Activated CD4-positive, CD25-positive, alpha-beta regulatory T cell treated with anti-CD3 and anti-CD28 coated beads, Interleukin-2, amount 50 U/mL, for 16 hours (primary cell): ENCODE measurements around the gene PDZD11.
A peak's percentile ranks its signal among the peaks of the same experiment; 100 is the strongest.
"Not testable (repeated sequence)": the region's sequence is repeated elsewhere in the genome, so short reads cannot be mapped to it uniquely, and the experiment has no call there.

Source experiments
- DNase-seq: peaks from one replicate; pipeline ENCODE4 v3.0.0-alpha.2; 2020; ENCODE audit warnings: low read depth, low spot score

Gene PDZD11, protein sequence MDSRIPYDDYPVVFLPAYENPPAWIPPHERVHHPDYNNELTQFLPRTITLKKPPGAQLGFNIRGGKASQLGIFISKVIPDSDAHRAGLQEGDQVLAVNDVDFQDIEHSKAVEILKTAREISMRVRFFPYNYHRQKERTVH

DNA sequence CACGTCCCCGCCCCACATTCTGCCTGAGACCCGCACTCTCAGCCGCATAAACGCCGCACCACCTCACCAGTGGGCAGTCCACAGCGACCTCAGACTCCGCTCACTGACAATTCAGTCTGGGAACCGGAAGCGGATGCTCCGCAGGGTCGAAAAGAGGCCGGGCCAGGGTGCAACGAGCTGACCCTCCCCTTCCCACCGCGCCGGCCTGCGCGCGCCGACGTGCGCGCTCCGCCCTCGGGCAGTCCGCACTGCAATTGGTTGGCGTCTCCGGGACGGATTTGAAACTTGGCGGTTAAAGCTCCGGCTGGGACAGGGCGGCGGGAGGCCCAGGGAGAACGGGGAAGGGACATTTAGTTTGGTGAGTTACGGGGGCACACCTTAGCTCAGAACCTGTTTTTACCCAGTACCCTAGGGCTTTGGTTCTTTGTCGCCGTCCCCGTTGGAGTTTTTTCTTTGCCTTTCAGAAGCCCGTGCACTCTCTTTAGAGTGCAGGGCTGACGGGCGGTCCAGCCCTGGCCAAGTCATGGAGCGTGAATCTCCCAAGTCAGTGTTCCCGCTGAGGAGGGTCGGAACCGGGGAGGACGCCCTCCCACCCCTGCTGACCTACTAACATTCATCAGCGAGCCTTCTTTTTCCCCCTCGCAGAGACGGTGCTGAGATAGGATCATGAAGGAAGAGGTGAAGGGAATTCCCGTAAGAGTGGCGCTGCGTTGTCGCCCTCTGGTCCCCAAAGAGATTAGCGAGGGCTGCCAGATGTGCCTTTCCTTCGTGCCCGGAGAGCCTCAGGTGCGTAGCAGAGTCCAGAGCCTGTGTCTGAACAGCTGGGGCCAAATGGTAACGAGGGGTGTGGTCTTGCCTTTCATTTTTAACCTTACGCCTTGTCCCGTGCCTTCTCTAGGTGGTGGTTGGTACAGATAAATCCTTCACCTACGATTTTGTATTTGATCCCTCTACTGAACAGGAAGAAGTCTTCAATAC lies at the start of gene PDZD11, which contains the start of gene KIF4A:
TSS of gene PDZD11 (minus strand) at position 135 of the 978 bp plus-strand sequence. CDS start 586 bp downstream, outside the sequence.
TSS of gene KIF4A (plus strand) at position 312 of the 978 bp plus-strand sequence. CDS start at position 667, 355 bp downstream.
- DNase-seq, result peak; percentile 56

DNA sequence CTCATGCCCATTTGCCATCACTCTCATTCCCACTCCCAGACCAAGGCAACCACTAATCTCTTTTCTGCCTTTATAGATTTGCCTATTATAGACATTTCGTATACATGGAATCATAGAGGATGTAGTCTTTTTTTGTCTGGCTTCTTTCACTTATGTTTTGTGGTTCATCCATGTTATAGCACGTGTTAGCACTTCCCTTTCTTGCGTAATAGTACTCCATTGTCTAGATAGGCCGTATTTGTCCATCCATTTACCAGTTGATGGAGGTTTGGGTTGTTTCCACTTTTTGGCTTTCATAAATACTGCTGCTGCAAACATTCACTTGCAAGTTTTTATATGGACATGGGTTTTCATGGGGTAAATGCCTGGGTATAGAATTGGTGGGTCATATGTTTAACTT lies 48.6 kb upstream of the PDZD11 start:
- no peak for DNase-seq

DNA sequence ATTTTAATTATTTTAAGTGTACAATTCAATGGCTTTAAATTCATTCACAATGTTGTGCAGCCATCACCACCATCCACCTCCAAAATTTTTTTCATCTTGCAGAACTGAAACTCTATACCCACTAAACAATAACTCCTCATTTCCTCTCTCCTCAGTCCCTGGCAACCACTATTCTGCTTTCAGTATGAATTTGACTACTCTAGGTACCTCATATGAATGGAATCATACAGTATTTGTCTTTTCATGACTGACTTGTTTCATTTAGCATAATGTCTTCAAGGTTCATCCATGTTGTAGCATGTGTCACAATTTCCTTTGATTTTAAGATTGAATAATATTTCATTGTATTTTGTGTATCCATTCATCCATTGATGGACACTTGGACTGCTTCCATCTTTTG lies 47.0 kb upstream of the PDZD11 start:
- DNase-seq, result no peak

DNA sequence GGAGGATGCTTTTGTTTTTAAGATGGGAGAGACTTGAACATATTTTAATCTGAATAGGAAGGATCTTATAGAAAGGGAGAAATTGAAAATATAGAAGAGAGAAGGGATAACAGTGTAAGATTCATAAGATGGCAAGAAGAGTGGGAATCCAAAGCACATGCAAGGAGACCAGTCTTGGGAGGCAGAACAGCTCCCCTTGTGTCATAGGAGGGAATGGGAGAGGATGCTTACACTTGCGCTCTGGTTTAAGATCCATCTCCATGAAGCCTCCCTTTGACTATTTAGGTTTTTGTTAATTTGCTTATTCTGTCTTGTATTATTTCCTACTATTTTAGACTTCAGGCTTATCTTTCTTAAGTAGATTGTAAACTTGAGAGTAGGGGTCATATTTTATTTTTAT lies 42.9 kb upstream of the PDZD11 start:
- DNase-seq, result no peak

DNA sequence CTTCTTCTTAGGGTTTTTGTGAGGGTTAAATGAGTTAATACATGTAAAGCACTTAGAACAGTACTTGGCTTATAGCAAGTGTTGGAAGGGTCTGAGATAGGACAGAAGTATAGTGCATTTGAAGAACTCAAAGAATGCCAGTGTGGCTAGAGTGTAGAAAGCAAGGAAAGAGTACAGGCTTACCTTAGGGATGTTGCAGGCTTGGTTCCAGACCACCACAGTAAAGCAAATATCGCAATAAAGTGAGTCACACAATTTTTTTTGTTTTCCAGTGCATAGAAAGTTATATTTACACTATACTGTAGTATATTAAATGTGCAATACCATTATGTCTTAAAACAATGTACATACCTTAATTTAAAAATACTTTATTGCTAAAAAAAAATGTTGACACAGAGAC lies 41.4 kb upstream of the PDZD11 start:
- no peak for DNase-seq

DNA sequence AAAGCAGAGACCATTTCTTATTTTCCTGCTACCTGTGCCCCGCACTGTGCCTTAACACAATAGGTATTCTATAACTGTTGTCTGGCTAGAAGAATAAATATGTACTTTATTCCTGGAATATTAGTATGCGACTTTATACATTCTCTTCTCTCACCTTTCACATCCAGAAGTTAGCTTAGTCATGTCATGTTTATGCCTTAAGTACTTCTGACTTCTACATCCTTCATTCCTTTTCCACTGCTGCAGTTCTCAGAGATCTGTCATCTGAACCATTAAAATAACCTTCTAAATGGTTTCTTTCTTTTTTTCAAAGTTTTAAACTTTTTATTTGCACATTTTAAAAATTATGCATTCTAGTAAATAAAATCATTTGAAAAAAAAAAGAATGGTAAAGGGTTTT lies 34.6 kb upstream of the PDZD11 start:
- DNase-seq, result no peak

DNA sequence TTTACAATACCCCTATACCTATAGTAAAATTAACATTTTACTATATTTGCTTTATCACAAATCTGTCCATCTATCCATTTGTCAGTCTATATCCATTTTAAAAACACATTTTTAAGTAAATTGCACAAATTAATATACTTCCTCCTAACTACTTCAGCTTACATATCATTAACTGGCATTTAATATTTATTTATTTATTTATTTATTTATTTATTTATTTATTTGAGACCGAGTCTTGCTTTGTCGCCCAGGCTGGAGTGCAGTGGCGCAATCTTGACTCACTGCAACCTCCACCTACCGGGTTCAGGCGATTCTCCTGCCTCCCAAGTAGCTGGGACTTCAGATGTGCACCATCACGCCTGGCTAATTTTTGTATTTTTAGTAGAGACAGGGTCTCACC lies 33.9 kb upstream of the PDZD11 start:
- DNase-seq, result not testable (repeated sequence)

DNA sequence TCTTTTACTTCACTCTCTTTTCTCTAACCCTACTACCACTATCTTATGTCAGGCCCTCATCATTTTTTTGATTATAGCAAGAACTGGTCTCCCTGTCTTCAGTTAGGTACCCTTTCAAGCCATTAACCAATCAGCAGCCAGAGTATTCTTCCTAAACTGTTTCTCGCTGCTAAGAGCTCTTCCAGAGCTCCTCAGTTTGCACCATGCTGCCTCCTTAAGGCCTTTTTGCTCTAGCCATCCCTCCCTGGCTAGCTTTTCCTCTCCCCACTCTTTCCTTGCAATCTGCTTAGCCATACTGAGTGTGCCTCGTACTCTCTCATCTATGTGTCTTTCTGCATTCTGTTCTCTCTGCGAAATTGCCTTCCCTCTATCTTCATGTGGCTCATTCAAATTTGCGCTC lies 33.1 kb upstream of the PDZD11 start:
- no peak for DNase-seq

DNA sequence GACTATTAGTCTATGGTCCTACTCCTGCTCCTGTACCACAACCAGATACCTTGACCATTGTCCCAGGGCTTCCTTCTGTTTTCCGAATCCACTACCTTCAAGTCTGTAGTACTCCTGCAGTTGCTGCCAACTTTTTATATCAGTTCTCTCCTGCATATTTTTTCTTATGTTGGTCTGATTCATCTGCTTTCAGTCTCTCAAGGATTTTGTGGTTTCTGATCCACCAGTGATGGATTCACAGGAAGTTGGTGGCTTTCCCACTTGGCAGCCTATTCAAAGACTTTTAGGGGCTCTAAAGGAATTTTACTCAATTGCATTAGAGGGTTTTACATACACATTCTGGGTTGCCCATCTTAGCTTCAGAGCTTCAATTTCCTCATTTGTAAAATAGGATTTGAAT lies 23.8 kb upstream of the PDZD11 start:
- DNase-seq, result no peak

DNA sequence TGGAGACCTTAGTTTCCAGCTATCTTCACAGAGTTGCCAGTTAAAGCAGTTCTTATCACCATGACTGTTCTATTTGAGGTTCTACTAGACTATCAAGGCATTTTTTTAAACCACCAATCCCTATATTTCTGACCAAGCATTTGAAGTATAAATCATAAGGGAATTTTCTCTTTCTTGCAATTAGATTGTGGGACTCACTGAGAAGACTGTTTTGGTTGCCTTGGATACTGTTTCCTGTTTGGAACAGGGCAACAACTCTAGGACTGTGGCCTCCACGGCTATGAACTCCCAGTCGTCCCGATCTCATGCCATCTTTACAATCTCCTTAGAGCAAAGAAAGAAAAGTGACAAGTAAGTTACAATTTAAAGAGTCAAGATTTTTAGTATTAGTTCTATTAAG lies 12.0 kb upstream of the PDZD11 start:
- no peak for DNase-seq

DNA sequence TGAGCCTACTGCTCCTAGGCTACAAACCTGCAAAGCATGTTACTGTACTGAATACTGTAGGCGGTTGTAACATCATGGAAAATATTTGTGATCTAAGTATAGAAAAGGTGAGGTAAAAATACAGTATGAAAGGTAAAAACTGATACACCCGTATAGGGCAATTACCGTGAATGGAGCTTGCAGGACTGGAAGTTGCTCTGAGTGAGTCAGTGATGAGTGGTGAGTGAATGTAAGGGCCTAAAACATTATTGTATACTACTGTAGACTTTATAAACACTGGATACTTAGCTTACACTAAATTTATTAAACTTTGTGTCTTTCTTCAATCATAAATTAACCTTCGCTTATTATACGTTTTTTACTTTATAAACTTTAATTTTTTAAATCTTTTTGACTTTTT lies 3.9 kb upstream of the PDZD11 start:
- DNase-seq, result no peak

DNA sequence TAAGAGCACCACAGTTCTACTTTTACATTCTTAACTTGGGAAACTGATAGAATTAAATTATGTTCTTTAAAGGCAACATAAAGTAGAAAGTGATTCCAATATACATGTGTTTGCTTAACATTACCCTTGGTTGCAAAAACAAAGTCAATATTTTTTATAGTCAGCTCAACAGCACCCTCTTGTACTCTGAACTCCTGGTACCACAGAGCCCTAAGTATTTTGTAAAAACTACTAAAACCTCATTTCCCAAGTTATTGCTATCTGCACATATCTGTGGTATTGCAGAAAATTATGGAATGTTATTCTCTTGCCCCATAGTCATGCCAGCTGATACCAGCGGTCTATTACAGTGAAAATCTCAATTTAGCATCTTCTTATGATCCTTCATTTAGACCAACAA lies 3.1 kb upstream of the PDZD11 start:
- DNase-seq, result no peak

DNA sequence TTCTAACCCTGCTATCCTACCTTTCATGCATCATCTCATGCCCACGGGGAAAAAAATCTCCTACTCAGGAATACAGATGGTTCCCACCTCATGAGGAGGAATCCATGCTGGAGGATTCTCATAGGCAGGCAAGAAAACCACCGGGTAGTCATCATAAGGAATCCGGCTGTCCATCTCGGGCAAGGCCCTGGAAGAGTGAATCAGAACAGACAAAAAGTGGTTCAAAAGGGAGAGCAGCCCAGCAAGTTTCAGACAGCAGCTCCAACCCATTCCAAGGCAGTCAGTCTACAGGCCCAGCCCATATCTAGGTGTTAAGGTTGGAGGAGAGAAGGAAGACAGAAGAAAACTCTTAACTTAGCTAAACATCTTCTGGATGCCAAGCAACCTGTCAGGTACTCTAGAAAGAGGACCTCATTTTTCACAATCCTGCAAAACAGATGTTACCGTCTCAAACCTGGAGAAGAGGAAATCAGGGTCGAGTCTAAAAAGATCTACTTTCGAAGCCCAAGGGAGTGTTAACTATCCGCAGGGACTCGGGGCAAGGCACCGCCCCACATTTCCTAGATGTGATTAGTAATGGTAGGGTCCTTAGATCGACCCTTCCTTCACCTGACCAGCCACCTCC lies 447 bp downstream of the PDZD11 start:
- no peak for DNase-seq

DNA sequence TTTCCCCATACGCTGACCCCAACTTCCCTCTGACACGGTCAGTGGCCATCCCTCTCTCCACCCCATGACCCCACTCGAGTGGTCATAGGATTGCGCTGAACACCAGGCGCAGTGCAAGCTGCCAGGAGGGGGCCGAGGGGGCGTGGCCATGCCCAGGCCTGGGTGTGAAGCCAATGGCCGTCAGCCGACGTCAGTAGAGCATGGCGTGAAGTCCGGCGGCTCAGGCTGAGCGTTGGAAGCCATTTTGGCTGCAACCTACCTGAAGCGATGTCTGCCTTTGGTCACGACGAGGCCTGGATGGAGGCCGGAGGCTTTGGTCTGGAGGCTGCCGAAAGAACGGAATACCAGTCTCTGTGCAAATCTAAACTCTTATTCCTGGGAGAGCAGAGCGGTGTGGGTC lies 7.8 kb downstream of the PDZD11 start, which contains the start of gene RAB41:
TSS of gene RAB41 (plus strand) at position 222 of the 400 bp plus-strand sequence. CDS start at position 268, 46 bp downstream.
- DNase-seq, result no peak

DNA sequence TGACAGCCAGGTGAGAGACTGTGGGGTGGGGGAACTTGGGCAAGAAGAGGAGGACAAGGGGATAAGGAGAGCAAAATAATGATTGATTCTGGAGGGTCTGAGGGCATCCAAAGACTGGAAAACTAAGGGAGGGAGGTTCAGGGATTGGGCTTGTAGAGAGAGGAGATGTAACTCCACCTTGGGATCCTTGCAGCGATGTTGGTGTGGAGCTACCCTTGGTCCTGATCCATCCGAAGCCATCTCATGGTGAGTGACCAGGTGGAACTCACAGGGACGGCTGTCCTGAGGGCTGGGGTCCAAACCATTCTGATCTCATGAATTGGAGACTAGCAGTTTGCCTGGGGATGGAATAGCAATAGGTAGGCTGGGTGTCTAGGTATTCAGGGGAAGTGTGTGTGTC lies 9.2 kb downstream of the PDZD11 start:
- no peak for DNase-seq

DNA sequence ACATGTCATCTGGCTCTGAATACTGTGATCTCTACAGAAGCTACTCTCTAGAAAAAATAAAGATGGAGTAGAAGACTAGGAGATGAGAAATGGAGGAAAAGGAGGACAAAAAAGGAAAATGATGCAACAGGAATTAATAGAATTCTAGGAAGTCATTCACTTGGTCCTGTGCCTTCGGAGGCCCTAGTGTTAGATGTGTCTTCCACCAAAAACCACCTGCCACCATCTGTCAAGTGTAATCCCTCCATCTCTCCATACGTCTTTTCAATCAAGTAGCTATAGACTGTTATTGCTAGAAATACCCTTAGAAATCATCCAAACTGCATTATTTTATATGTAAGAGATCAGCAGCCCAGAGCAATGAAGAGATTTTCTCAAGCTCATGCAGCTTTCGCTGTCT lies 10.6 kb downstream of the PDZD11 start:
- no peak for DNase-seq

DNA sequence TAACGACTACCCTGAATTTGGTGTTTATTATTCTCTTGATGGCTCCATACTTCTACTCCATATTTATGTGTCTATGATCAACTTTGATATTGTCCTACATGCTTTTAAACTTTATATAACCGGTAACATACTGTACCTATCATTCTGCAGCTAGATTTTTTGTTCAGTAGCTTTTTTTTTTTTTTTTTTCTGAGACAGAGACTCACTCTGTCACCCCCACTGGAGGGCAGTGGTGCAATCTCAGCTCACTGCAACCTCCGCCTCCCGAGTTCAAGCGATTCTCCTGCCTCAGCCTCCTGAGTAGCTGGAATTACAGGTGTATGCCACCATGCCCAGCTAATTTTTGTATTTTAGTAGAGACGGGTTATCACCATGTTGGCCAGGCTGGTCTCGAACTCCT lies 15.7 kb downstream of the PDZD11 start:
- not testable (repeated sequence) for DNase-seq

DNA sequence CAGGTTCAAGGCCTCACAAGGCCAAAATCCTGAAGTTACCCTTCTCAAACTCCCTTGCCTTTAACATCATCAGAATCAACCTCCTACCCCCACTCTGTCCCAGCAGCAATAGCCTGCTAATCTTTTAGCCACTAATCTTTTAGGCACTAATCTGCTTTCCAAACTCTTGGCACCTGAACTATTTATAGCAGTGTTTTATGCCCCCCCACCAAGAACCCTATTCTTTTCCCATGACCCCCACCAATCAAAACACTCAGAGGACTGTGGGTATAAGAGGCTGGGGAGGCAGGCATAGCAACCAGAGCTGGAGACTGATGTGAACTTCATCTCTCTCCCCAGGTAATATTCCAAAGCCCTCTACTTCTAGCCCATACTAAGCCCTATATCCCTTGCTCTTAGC lies 21.7 kb downstream of the PDZD11 start, which contains the start of gene ARR3:
TSS of gene ARR3 (plus strand) at position 301 of the 400 bp plus-strand sequence. CDS start 1,052 bp downstream, outside the sequence.
- DNase-seq, result no peak

DNA sequence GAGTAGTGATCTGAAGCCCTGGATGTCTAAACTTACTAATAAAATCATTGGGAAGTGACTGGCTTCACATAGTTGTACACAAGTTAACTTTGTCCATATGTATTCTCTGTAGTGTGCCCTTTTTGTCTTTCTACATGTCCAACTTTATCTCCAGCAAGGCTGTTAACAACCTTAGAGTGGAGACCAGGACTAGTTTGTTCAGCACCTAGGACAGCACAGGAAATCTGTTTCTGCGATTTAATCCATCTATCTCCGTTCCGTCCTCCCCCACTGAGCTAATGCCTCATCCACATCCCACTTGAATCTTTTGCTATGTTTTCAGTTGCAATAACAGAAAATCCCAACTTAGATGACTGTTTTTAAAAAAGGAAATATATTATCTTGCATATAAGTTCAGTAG lies 24.9 kb downstream of the PDZD11 start:
- DNase-seq, result no peak

DNA sequence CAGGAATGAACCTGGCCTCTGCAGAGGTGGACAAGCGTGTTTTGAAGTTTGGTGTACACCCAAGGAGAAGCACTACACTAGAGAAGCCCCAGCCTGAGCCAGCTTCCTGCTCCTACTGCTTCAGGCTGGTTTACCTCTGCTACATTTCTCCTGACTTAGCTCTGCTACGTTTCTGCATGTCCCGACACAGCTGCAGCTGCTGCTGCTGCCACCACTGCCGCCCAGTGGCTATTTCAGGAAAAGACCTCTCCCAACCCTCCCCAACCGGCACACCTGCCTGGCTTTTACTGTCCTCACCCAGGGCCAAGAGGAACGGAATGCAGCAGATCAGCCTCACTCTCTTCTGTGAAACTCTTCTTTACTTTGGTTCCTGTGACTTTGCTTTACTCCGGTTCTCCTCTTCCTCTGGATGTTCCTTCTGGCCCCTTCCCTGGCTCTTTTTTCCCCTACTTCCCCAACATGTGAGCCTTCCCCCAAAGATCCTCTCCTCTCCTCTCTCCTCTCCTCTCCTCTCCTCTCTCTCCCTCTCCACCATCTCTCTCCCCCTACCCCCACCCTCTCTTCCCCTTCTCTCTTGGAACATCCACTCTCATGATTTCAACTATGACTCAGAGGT lies 26.7 kb downstream of the PDZD11 start:
- DNase-seq, result no peak

DNA sequence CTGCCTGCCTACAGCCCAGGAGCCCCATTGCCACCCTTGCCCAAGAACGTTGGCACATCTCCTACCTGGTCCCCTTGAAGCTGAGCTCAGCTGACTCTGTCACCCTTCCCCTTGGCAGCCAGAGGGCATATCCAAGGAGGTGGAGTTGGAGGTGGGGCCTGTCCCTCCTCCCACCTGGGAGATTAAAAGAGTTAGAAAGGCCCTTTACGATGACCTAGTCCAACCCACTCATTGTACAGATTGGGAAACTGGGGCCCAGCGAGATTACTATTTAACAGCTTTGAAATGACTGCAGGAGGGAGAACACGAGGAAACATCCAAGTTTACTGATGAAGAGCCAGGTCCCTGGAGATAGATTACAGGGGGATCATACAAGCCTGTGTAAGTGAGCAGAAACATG lies 29.6 kb downstream of the PDZD11 start, which contains the start of gene P2RY4:
TSS of gene P2RY4 (minus strand) at position 101 of the 400 bp plus-strand sequence. CDS start 580 bp downstream, outside the sequence.
- no peak for DNase-seq
